Loucy (cell line): ENCODE data around the gene MSMO1.

ENCODE experiments used
- H2AFZ ChIP-seq: fragments of 200-600 bp; sonication (generic); 2 replicates; pipeline ENCODE4 v1.6.0; 2016; ENCODE audit warnings: antibody characterized with exemption, mild to moderate bottlenecking, low read length, moderate library complexity
- H3F3A ChIP-seq: fragments of 200-600 bp; 2 replicates; pipeline ENCODE4 v1.6.0; 2016; ENCODE audit warnings: antibody characterized with exemption, low read depth, mild to moderate bottlenecking
- H3K27me3 ChIP-seq: fragments of 200-600 bp; sonication (generic); 2 replicates; pipeline ENCODE4 v1.6.1; 2014; ENCODE audit warnings: low read length, mild to moderate bottlenecking; ENCODE audit not compliant: insufficient read depth, poor library complexity, severe bottlenecking
- H3K36me3 ChIP-seq: fragments of 200-600 bp; sonication (generic); 2 replicates; pipeline ENCODE4 v1.6.1; 2016; ENCODE audit warnings: low read length; ENCODE audit not compliant: insufficient read depth
- H3K4me1 ChIP-seq: fragments of 200-600 bp; sonication (generic); 2 replicates; pipeline ENCODE4 v1.5.1; 2014; ENCODE audit warnings: low read length, mild to moderate bottlenecking; ENCODE audit not compliant: insufficient read depth, poor library complexity, severe bottlenecking
- H3K4me2 ChIP-seq: fragments of 200-600 bp; sonication (generic); 2 replicates; pipeline ENCODE4 v1.6.0; 2014; ENCODE audit warnings: antibody characterized with exemption, low read length, low read depth, mild to moderate bottlenecking; ENCODE audit not compliant: poor library complexity, severe bottlenecking
- H3K4me3 ChIP-seq: fragments of 200-600 bp; sonication (generic); 2 replicates; pipeline ENCODE4 v1.5.1; 2014; ENCODE audit warnings: low read length, mild to moderate bottlenecking, mixed read lengths; ENCODE audit not compliant: poor library complexity, severe bottlenecking
- H3K79me2 ChIP-seq: fragments of 200-600 bp; sonication (generic); 2 replicates; pipeline ENCODE4 v1.6.1; 2014; ENCODE audit warnings: low read length; ENCODE audit not compliant: insufficient read depth
- H3K9ac ChIP-seq: fragments of 200-600 bp; sonication (generic); 2 replicates; pipeline ENCODE4 v1.6.0; 2014; ENCODE audit warnings: mild to moderate bottlenecking, low read depth, low read length, moderate library complexity; ENCODE audit not compliant: poor library complexity, severe bottlenecking
- H3K9me2 ChIP-seq: fragments of 200-600 bp; sonication (generic); replicated peaks from 2 replicates; pipeline ENCODE4 v1.6.1; 2016; ENCODE audit warnings: low read depth, low read length, mixed read lengths
- H3K9me3 ChIP-seq: fragments of 200-600 bp; sonication (generic); 2 replicates; pipeline ENCODE4 v1.6.1; 2014; ENCODE audit warnings: mild to moderate bottlenecking, antibody characterized with exemption, low read length, low read depth; ENCODE audit not compliant: insufficient read depth
- H4K20me1 ChIP-seq: fragments of 200-600 bp; sonication (generic); 2 replicates; pipeline ENCODE4 v1.6.0; 2014; ENCODE audit warnings: antibody characterized with exemption, low read length, mild to moderate bottlenecking; ENCODE audit not compliant: insufficient read depth, poor library complexity, severe bottlenecking
- EZH2phosphoT487 ChIP-seq: fragments of 200-600 bp; IDR thresholded peaks from 2 replicates; pipeline ENCODE4 v1.6.1; 2018; ENCODE audit warnings: antibody characterized with exemption, mild to moderate bottlenecking, moderate library complexity, borderline replicate concordance
- TF ChIP-seq, protein P1 (sequence below): fragments of 200-600 bp; sonication (generic); conservative IDR thresholded peaks from 2 replicates; pipeline ENCODE4 v1.5.1; 2014; ENCODE audit warnings: mild to moderate bottlenecking, antibody characterized with exemption, low read length

MSMO1 gene

DNA sequence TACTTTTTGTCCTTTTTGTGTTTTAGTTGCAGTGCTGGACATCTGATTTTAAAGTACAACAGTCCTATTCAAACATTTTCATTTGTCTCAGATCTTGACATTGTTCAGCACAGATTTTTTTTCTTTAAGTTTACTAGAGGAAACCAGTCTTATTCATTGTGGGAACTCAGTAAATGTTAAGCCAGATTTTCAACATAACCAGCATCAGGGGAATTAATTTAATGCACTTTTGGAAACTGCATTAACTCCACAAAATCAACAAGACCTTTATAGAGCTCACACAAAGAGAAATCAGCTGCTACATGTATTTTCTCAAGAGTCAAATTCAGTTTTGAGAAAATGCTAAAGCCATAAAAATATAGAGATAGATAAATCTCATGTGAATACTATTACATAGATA lies 61.3 kb downstream of the MSMO1 start:
- Histone ChIP-seq H4K20me1 (no peaks in the 10 kb centered on the region), H3K4me1 (no peaks in the 10 kb centered on the region), H3K9me2 (no peaks in the 10 kb centered on the region), H3K36me3 (no peaks in the 10 kb centered on the region), H3K79me2 (no peaks in the 10 kb centered on the region), H3K9ac (no peak overlapping the region), H3K27me3 (peaks cover 27% of the 10 kb centered on the region), H3F3A (no peaks in the 10 kb centered on the region), H2AFZ (no peak overlapping the region), H3K4me2 (no peak overlapping the region), H3K4me3 (no peak overlapping the region), H3K9me3 (no peaks in the 10 kb centered on the region)
- no peak for TF ChIP-seq EZH2phosphoT487
- TF ChIP-seq, protein P1, sequence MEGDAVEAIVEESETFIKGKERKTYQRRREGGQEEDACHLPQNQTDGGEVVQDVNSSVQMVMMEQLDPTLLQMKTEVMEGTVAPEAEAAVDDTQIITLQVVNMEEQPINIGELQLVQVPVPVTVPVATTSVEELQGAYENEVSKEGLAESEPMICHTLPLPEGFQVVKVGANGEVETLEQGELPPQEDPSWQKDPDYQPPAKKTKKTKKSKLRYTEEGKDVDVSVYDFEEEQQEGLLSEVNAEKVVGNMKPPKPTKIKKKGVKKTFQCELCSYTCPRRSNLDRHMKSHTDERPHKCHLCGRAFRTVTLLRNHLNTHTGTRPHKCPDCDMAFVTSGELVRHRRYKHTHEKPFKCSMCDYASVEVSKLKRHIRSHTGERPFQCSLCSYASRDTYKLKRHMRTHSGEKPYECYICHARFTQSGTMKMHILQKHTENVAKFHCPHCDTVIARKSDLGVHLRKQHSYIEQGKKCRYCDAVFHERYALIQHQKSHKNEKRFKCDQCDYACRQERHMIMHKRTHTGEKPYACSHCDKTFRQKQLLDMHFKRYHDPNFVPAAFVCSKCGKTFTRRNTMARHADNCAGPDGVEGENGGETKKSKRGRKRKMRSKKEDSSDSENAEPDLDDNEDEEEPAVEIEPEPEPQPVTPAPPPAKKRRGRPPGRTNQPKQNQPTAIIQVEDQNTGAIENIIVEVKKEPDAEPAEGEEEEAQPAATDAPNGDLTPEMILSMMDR, result no peak
